ENCODE results near the gene VPS54.

The VPS54 gene

DNA sequence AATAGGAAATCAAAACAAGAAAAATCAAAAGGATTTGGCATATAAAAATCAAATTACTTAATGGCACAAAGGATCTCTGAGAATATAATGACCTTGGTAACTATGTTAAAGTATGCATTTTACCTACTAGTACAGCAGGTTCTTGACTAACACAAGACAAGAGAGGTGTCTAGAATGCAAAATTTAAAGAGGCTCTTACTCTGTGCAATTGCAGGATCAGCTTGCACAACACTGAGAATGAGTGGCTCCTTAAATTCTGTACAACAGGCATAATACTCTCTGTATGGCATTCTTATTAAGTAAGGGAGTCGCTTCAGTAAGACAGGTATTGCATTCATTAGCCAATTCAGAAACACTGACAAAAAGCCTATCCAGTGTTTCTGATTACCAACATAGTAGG is 104.9 kb downstream of the VPS54 start:
- TF ChIP-seq, protein P1, sequence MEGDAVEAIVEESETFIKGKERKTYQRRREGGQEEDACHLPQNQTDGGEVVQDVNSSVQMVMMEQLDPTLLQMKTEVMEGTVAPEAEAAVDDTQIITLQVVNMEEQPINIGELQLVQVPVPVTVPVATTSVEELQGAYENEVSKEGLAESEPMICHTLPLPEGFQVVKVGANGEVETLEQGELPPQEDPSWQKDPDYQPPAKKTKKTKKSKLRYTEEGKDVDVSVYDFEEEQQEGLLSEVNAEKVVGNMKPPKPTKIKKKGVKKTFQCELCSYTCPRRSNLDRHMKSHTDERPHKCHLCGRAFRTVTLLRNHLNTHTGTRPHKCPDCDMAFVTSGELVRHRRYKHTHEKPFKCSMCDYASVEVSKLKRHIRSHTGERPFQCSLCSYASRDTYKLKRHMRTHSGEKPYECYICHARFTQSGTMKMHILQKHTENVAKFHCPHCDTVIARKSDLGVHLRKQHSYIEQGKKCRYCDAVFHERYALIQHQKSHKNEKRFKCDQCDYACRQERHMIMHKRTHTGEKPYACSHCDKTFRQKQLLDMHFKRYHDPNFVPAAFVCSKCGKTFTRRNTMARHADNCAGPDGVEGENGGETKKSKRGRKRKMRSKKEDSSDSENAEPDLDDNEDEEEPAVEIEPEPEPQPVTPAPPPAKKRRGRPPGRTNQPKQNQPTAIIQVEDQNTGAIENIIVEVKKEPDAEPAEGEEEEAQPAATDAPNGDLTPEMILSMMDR (IDR thresholded peaks at IDR 0.05) = no peak
- Histone ChIP-seq H2AFZ (no peak overlapping the region), H3K9ac (no peak overlapping the region), H3K27ac (no peak overlapping the region), H3K27me3 (ENCODE audit: control insufficient read depth, insufficient read depth, low read length) (no peaks in the 10 kb centered on the region), H3K36me3 (ENCODE audit: control insufficient read depth, insufficient read depth, low read length) (no peaks in the 10 kb centered on the region), H3K4me3 (ENCODE audit: low read depth, low read length) (no peak overlapping the region), H3K79me2 (no peaks in the 10 kb centered on the region), H3K9me3 (ENCODE audit: control insufficient read depth, low read length) (no peaks in the 10 kb centered on the region), H3K4me1 (no peaks in the 10 kb centered on the region), H3K4me2 (ENCODE audit: low read length) (no peak overlapping the region)

- Histone ChIP-seq H3K9ac (no peak overlapping the region), H2AFZ (no peak overlapping the region), H3K4me3 (ENCODE audit: low read depth, low read length) (no peak overlapping the region), H3K36me3 (ENCODE audit: control insufficient read depth, insufficient read depth, low read length) (no peaks in the 10 kb centered on the region), H3K27ac (no peak overlapping the region), H3K9me3 (ENCODE audit: control insufficient read depth, low read length) (no peaks in the 10 kb centered on the region), H3K4me2 (ENCODE audit: low read length) (no peak overlapping the region), H3K4me1 (peaks cover 3% of the 10 kb centered on the region), H3K79me2 (no peaks in the 10 kb centered on the region), H3K27me3 (ENCODE audit: control insufficient read depth, insufficient read depth, low read length) (no peaks in the 10 kb centered on the region)
- TF ChIP-seq, protein P1 (IDR thresholded peaks at IDR 0.05) = no peak
These were observed 116.2 kb downstream of the VPS54 start for GRCh38 chr2:63903003-63903402.

GRCh38 chr2:63902149-63902548 is 117.1 kb downstream of the VPS54 start:
- H3K4me2 ChIP-seq (ENCODE audit: low read length) = no peak overlapping the region
- TF ChIP-seq, protein P1 (IDR thresholded peaks at IDR 0.05) = no peak

DNA sequence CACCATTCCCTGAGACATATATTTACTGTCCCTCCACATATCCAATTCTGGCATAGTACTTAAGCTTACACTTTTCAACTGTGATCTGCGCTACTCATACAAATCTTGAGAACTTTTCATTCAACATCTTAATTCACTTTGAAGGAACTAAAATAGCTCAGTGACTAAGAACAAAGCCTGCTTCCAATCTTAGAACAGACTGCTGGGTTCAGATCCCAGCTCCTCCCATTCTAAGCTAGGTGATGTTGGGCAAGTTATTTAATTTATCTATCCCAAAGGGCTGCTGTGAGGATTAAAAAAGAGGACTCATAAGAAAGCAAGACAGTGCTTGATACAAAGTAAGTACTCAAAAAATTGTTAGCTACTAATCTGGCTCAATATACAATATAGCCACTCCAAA is 119.6 kb downstream of the VPS54 start:
- Histone ChIP-seq H3K4me2 (ENCODE audit: low read length) (no peak overlapping the region), H3K9me3 (ENCODE audit: control insufficient read depth, low read length) (no peaks in the 10 kb centered on the region), H2AFZ (no peak overlapping the region), H3K27ac (no peak overlapping the region), H3K36me3 (ENCODE audit: control insufficient read depth, insufficient read depth, low read length) (no peaks in the 10 kb centered on the region), H3K27me3 (ENCODE audit: control insufficient read depth, insufficient read depth, low read length) (no peaks in the 10 kb centered on the region), H3K4me1 (peaks cover 3% of the 10 kb centered on the region), H3K9ac (no peak overlapping the region), H3K4me3 (ENCODE audit: low read depth, low read length) (no peak overlapping the region), H3K79me2 (no peaks in the 10 kb centered on the region)
- TF ChIP-seq, protein P1 (IDR thresholded peaks at IDR 0.05) = no peak

More at GRCh38 chr2:63902149-63902548, 117.1 kb downstream of the VPS54 start:
- H3K79me2 ChIP-seq = no peaks in the 10 kb centered on the region
- no peak overlapping the region for H3K27ac ChIP-seq
- no peak overlapping the region for H3K4me3 ChIP-seq (ENCODE audit: low read depth, low read length)
- H3K9ac ChIP-seq = no peak overlapping the region
- no peaks in the 10 kb centered on the region for H3K36me3 ChIP-seq (ENCODE audit: control insufficient read depth, insufficient read depth, low read length)
- H2AFZ ChIP-seq = no peak overlapping the region
- peaks cover 3% of the 10 kb centered on the region for H3K4me1 ChIP-seq
- H3K27me3 ChIP-seq (ENCODE audit: control insufficient read depth, insufficient read depth, low read length) = no peaks in the 10 kb centered on the region
- H3K9me3 ChIP-seq (ENCODE audit: control insufficient read depth, low read length) = no peaks in the 10 kb centered on the region

GRCh38 chr2:63898839-63899238 is 120.4 kb downstream of the VPS54 start:
- H3K4me3 ChIP-seq (ENCODE audit: low read depth, low read length) = no peak overlapping the region
- no peak overlapping the region for H3K4me2 ChIP-seq (ENCODE audit: low read length)
- H3K27ac ChIP-seq = no peak overlapping the region
- H3K79me2 ChIP-seq = no peaks in the 10 kb centered on the region
- H2AFZ ChIP-seq = no peak overlapping the region
- TF ChIP-seq, protein P1 (IDR thresholded peaks at IDR 0.05) = no peak
- H3K4me1 ChIP-seq = no peaks in the 10 kb centered on the region
- H3K9me3 ChIP-seq (ENCODE audit: control insufficient read depth, low read length) = no peaks in the 10 kb centered on the region
- no peaks in the 10 kb centered on the region for H3K27me3 ChIP-seq (ENCODE audit: control insufficient read depth, insufficient read depth, low read length)
- H3K36me3 ChIP-seq (ENCODE audit: control insufficient read depth, insufficient read depth, low read length) = no peaks in the 10 kb centered on the region
- no peak overlapping the region for H3K9ac ChIP-seq

Data from parathyroid adenoma (tissue), 2 donors.